GM12875 (cell line): Measurements from ENCODE around the gene KMT2C.
"Not testable (repeated sequence)": the region's sequence is repeated elsewhere in the genome, so short reads cannot be mapped to it uniquely, and the experiment has no call there.

Experiments
- H3K4me3 ChIP-seq: one replicate; pipeline ENCODE4 v1.5.1; 2011; ENCODE audit warnings: low read depth, low read length, control low read depth
- TF ChIP-seq, protein P1 (sequence below): IDR thresholded peaks from 2 replicates; pipeline ENCODE4 v1.5.1; 2011; ENCODE audit warnings: low read depth, mild to moderate bottlenecking, control low read depth, inconsistent platforms, low read length, moderate library complexity, borderline replicate concordance; ENCODE audit not compliant: insufficient read depth

Gene KMT2C

GRCh38 chr7:152355474-152356057 is 80.2 kb downstream of the KMT2C start:
- no peak overlapping the region for H3K4me3 ChIP-seq
- TF ChIP-seq, protein P1, sequence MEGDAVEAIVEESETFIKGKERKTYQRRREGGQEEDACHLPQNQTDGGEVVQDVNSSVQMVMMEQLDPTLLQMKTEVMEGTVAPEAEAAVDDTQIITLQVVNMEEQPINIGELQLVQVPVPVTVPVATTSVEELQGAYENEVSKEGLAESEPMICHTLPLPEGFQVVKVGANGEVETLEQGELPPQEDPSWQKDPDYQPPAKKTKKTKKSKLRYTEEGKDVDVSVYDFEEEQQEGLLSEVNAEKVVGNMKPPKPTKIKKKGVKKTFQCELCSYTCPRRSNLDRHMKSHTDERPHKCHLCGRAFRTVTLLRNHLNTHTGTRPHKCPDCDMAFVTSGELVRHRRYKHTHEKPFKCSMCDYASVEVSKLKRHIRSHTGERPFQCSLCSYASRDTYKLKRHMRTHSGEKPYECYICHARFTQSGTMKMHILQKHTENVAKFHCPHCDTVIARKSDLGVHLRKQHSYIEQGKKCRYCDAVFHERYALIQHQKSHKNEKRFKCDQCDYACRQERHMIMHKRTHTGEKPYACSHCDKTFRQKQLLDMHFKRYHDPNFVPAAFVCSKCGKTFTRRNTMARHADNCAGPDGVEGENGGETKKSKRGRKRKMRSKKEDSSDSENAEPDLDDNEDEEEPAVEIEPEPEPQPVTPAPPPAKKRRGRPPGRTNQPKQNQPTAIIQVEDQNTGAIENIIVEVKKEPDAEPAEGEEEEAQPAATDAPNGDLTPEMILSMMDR, result no peak

- no peak overlapping the region for H3K4me3 ChIP-seq
- TF ChIP-seq, protein P1, result no peak
Measured at GRCh38 chr7:152354061-152354460, 81.7 kb downstream of the KMT2C start.

GRCh38 chr7:152353281-152353680 is 82.5 kb downstream of the KMT2C start:
- H3K4me3 ChIP-seq, result not testable (repeated sequence)

DNA sequence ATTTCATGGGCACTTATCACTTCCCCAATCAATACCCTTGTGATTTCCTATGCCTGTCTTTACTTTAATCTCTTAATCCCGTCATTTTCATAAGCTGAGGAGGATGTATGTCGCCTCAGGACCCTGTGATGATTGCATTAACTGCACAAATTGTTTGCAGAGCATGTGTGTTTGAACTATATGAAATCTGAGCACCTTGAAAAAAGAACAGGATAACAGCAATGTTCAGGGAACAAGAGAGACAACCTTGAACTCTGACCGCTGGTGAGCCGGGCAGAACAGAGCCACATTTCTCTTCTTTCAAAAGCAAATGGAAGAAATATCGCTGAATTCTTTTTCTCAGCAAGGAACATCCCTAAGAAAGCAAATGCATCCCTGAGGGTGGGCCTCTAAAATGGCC is 84.1 kb downstream of the KMT2C start:
- H3K4me3 ChIP-seq, result not testable (repeated sequence)

- TF ChIP-seq, protein P1, result no peak
- H3K4me3 ChIP-seq, result no peak overlapping the region
Measured at GRCh38 chr7:152351168-152351567, 84.6 kb downstream of the KMT2C start.

GRCh38 chr7:152347888-152348287 is 87.9 kb downstream of the KMT2C start:
- H3K4me3 ChIP-seq, result no peak overlapping the region
- TF ChIP-seq, protein P1, result no peak

DNA sequence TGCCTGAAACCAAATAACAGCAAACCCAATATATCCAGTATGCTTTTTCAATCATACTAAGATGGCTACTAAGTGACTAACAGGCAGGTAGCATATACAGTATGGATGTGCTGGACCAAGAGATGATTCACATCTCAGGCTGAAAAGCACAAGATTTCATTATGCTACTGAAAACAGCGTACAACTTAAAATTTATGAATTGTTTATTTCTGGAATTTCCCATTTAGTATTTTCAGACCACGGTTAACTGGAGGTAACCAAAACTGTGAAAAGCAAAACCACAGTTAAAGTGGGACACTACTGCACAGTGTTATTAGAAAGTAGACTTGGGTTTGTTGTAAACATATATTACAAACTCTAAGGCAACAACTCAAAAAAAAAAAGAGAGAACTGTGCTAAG is 91.5 kb downstream of the KMT2C start:
- H3K4me3 ChIP-seq, result no peak overlapping the region
- TF ChIP-seq, protein P1, result no peak

DNA sequence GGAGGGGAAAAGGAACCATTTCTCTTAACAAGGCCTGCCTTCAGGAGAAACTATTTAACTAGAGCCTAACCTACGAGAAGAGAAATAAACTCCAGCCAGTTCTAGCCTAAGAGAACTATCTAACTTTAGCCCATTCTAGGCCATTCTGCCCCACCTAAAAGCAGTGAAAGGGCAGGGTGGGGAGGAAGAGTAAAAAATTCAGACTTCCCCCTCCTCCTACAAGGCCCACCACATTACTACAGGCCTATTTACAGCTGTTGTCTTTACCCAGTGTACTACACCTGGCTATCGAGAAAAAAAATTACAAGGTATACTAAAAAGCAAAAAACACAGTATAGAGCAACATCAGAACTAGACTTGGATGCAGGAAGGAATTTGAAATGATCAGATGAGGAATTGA is 93.0 kb downstream of the KMT2C start:
- TF ChIP-seq, protein P1, result no peak
- no peak overlapping the region for H3K4me3 ChIP-seq
